ENCODE results near the gene TNFSF12. TPM values are rescaled to one million over a fixed set of nuclear protein-coding genes. Genes with fewer than 3 reads are reported as not detected.

Gene TNFSF12
- total RNA-seq, 1 experiment from 2014 or later: 8.1 TPM

GRCh38 chr17:7573324-7574080 is 24.6 kb downstream of the TNFSF12 start (continued):
- TF ChIP-seq FOXK1 (CRISPR knock-in tag; IDR thresholded peaks at IDR 0.05) (no peak; the same call in 1 of the 2 replicates), MAX (CRISPR knock-in tag; IDR thresholded peaks at IDR 0.05) (peak; percentile 67; the same call in 1 of the 2 replicates), CREB1 (CRISPR knock-in tag; IDR thresholded peaks at IDR 0.05) (0 out of 2 replicates have a peak, but pooled peaks have one; percentile 12), MXD4 (CRISPR knock-in tag; IDR thresholded peaks at IDR 0.05; ENCODE audit: borderline replicate concordance) (no peak), RORB (CRISPR knock-in tag; IDR thresholded peaks at IDR 0.05) (0 out of 2 replicates have a peak, but pooled peaks have one; percentile 19), RELA (CRISPR knock-in tag; IDR thresholded peaks at IDR 0.05; ENCODE audit: borderline replicate concordance) (0 out of 2 replicates have a peak, but pooled peaks have one; percentile 9), NFATC4 (CRISPR knock-in tag; IDR thresholded peaks at IDR 0.05) (peak; percentile 10), ATF3 (CRISPR knock-in tag; conservative IDR thresholded peaks at IDR 0.05) (peak; percentile 16; the same call in 1 of the 2 replicates), TEAD4 (CRISPR knock-in tag; IDR thresholded peaks at IDR 0.05) (no peak), IRF2 (CRISPR knock-in tag; IDR thresholded peaks at IDR 0.05; ENCODE audit: borderline replicate concordance, low read depth) (no peak), IRF1 (CRISPR knock-in tag; IDR thresholded peaks at IDR 0.05) (0 out of 2 replicates have a peak, but pooled peaks have one; percentile 6), E2F4 (CRISPR knock-in tag; IDR thresholded peaks at IDR 0.05; ENCODE audit: borderline replicate concordance, low read depth) (no peak), ZNF219 (CRISPR knock-in tag; IDR thresholded peaks at IDR 0.05; ENCODE audit: borderline replicate concordance) (no peak), USF2 (CRISPR knock-in tag; IDR thresholded peaks at IDR 0.05) (peak; percentile 32), TEAD1 (CRISPR knock-in tag; IDR thresholded peaks at IDR 0.05) (no peak), ZNF281 (CRISPR knock-in tag; IDR thresholded peaks at IDR 0.05) (peak; percentile 94), CTCF (IDR thresholded peaks at IDR 0.05) (no peak), ZNF425 (CRISPR knock-in tag; conservative IDR thresholded peaks at IDR 0.05) (no peak), PRRX2 (CRISPR knock-in tag; IDR thresholded peaks at IDR 0.05) (peak; percentile 21; the same call in 1 of the 2 replicates), SOX15 (CRISPR knock-in tag; IDR thresholded peaks at IDR 0.05) (no peak), FOXJ3 (CRISPR knock-in tag; IDR thresholded peaks at IDR 0.05; ENCODE audit: borderline replicate concordance) (no peak), FOXP4 (CRISPR knock-in tag; IDR thresholded peaks at IDR 0.05) (no peak; the same call in 1 of the 2 replicates), ZNF232 (CRISPR knock-in tag; IDR thresholded peaks at IDR 0.05) (no peak), NFYB (CRISPR knock-in tag; conservative IDR thresholded peaks at IDR 0.05; ENCODE audit: low read depth) (no peak), ZSCAN18 (CRISPR knock-in tag; IDR thresholded peaks at IDR 0.05) (no peak)

All from WTC11 (cell line).